Ovary (tissue), 3 donors: ENCODE measurements around the gene LTBR.

Experiments used
- EP300 ChIP-seq: sonication (generic); formaldehyde crosslinking; IDR thresholded peaks from one replicate; pipeline ENCODE4 v1.6.1; 2017; ENCODE audit warnings: antibody characterized with exemption
- POLR2A ChIP-seq: fragments of 450-650 bp; IDR thresholded peaks from one replicate; pipeline ENCODE4 v1.6.1; 2017; ENCODE audit warnings: antibody characterized with exemption, mild to moderate bottlenecking, moderate library complexity
- TF ChIP-seq, protein P1 (sequence below), 3 donors: fragments of 450-650 bp in 2 of 3; fragments of 200-600 bp in 1 of 3; IDR thresholded peaks; one replicate each; pipeline versions ENCODE4 v1.5.1 to v1.8.0; 2016 to 2022; ENCODE audit warnings: antibody characterized with exemption in 3 of 3, mild to moderate bottlenecking in 1 of 3
- donor health status: DM: no; HTN: no; CAD: no.

DNA sequence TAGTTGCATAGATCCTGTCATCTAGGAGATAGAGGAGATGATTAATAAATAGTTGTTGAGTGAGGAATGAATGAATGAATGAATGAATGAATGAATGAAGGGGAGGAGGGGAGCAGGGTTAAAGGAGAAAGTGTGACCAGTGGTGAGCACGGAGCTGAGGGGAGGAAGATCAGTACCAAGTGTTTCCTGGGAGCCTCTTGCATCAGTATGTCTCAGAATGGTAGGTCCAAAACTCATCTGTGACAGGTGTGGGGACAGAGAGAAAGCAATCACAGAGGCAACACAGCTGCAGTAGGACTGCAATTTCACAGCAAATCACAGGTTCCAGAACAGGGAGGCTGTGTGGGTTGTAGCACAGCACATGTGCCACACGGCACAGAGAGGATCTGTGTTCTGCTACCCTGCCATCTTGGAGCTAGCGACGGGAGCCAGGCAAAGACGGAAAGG lies 27.6 kb upstream of the LTBR start:
- TF ChIP-seq, protein P1, sequence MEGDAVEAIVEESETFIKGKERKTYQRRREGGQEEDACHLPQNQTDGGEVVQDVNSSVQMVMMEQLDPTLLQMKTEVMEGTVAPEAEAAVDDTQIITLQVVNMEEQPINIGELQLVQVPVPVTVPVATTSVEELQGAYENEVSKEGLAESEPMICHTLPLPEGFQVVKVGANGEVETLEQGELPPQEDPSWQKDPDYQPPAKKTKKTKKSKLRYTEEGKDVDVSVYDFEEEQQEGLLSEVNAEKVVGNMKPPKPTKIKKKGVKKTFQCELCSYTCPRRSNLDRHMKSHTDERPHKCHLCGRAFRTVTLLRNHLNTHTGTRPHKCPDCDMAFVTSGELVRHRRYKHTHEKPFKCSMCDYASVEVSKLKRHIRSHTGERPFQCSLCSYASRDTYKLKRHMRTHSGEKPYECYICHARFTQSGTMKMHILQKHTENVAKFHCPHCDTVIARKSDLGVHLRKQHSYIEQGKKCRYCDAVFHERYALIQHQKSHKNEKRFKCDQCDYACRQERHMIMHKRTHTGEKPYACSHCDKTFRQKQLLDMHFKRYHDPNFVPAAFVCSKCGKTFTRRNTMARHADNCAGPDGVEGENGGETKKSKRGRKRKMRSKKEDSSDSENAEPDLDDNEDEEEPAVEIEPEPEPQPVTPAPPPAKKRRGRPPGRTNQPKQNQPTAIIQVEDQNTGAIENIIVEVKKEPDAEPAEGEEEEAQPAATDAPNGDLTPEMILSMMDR (IDR thresholded peaks at IDR 0.05) = no peak
- TF ChIP-seq EP300 (no peak), POLR2A (no peak)
